ENCODE data around the gene C9orf78.

The C9orf78 gene

DNA sequence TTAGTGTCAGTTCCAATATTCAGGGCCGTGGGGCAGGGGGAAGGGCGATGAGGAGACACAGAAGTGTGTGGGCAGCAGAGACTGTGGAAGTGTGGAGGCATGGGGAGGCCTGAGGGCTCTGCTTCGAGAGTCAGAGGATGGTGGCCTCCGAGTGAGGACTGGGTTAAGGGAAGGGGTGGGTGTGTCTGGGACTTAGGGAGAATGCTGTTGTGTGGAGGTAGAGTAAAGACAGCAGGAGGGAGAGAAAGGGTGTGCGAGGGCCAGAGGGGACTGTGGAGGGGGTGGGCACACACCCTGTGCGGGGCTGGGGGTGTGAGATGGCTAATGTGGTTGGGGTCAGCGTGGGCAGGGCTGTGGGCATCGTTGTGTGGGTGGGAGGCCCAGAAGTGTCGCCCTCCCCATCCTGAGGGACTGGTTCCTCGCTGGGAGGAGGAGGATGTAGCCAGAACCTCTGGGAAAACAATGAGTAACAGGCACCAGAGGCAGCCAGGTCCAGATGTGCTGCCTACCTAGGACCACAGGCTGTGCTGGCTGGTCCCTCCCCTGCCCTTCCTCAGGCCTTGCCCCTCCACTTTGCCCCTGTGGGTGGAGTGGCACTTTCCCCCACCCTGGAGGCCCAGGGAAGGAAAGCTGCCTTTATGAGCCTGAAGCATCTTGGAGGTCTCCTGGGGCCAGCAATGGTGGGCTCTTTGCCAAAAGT is 4.4 kb upstream of the C9orf78 start:
- DNase-seq, result no peak

DNA sequence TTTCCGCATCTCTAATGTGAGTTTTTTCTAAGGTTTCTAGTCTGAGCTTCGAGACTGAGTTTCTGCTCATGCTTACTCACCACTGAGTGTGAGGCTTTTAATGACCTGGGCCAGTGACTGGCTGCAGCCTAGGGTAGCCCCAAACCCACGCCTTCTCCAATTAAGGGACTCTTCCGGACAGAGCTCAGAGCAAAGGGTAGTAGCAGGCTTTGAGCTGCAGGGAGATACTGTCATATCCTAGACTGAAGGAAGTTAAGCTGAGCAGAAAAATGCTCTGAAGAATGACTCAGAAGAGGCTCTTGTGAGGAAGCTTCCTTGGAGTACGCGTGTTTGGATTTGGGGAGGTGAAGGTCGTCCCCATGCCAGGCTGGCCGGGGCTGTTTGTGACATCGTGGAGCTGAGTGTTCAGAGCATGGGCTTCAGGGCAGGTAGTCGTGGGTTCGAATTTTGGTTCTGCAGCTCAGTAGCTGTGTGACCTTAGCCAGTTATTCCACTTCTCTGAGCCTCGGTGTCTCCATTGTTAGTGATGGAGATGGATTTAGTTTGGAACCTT is 3.7 kb upstream of the C9orf78 start:
- peak; percentile 77 for DNase-seq

DNA sequence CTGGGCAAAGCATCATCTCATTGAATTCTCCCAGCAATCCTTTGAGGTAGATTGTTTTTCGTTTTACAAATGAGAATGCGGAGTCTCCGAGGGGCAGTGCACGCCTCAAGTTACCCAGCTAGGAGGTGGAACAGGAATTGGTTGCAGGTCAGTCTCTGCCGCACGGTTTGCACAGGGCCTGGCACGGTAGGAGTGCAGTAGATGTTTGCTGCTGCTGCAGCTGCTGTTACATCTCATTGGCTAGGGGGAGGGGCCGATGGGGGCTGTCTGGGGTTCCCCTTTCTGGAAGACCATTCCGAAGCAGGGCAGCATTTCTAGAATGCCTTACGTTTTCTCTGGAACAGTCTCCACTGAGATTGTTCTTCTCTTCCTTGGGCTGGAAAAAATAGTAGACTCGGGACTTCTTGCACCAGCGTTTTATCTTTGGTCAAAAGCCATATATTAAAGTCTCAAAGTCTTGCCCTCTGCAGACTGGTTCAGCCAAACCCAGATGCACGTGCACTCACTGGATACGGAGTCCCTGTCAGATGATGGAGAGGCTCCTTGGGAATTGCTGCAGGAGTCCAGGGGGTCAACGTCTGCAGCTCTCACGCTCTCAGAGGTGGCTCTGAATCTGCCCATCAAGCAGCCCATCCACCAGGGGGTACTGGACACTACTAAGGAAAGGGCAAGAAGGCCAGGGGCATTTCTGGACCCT is 1.4 kb upstream of the C9orf78 start:
- no peak for DNase-seq

DNA sequence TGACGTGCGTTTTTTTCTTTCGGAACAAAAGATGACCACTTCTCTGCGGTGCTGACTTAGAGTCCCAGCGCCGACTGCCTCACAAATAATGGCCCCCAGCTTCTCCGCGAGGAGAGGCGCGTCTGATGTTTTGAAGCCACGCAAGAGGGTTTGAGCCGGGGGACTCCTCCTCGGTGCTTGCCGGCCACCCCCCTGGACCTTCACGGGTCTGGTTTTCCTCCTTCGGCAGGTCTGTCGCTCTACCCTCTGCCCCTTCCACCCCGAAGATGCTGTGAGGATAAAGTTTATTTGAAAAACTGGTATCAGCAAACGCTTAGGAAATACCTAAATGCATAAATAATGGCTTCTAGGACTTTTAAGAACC is 767 bp upstream of the C9orf78 start:
- no peak for DNase-seq

DNA sequence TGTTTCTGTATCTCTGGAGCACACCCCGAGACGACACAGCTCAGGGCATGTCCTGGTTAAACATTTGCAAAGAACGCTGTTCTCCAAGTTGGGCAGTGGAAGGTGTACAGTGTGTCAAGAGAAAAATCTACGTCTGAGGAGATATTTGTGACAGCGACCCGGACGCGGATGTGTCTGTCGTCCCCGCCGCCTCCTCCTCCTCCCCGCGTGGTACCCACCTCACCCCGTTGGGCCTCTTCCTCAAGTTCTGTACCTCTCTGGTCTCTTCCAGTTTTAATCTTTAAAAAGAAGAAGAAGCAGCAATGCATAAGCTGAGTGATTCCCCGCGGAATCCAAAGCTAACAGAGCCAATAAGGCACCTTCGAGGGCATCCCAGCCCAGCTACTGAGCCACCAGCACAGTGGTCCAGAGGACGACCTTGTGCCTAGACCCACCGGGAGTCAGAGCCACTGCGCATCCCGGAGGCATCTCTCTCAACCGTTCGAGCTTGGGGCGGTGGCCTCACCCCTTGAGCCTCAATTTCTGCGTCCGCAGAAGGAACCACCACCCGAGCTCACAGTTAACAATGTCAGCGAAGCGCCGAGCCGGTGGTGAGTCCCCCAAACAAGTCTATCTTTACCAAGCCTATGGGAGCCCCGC is 467 bp downstream of the C9orf78 start:
- no peak for DNase-seq

DNA sequence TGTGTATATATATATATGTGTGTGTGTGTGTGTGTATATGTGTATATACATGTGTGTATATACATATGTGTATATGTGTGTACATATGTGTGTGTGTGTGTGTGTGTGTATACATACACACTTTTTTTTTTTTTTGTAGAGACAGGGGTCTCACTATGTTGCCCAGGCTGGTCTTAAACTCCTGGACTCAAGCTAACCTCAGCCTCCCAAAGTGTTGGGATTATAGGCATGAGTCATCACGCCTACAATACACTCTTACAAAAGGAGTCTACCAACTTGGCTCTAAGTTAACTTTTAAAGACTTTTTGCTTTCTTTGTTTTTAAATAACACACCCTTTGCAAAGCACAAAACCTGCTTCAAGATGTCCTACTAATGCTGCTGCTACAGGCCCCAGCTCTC is 2.1 kb downstream of the C9orf78 start:
- DNase-seq, result no peak

DNA sequence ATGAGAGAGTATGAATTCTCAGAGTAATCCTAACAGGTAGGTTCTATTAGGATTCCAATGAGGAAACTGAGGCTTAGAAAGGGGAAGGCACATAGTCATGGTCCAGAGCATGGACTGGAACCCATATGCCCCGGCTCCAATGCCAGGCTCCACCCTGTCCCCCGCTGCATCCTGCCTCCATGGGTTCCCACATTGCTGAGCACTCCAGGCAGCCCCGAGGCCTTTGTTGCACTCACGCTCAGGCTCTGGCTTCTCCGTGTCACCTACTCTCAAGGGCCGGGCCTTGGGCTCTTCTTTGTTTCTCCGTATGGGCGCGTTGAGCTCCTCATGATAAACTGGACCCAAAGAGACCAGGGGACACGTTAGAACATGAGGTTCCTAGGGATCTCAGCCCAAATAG is 6.1 kb downstream of the C9orf78 start:
- no peak for DNase-seq

DNA sequence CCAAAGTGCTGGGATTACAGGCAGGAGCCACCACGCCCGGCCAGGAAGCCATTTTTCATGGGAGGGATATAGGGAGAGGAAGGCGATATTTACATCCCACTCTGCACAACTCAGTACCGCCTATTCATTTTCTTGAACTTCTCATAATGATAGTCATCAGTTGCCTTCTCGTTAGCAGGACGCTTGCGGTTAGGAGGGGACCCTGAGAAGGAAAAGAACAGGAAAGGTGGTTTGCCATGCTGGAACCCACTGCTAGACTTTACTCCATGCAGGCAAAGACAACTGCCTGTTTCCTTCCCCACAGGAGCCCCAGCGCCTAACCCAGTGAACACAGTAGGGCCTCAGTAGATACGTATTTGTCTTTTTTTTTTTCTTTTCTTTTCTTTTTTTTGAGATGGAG is 7.0 kb downstream of the C9orf78 start:
- DNase-seq, result no peak

DNA sequence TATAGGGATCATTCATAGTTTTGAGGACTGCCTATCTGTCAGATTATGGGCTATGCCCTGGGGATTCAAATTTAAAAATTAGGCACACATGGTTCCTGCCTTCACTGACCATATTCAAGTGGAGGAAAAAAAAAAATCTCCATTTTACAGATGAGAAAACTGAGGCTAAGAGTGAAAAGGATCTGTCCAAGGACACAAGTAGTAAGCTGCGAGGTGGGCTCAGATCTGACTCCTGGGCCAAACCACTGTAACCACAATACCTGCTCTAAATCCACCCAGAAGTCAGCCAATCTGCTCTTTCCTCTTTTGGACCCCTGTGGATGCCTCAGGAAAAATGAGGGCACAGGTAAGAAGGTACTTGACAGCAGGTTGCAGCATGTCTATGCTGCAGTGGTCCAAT is 8.3 kb downstream of the C9orf78 start:
- DNase-seq, result no peak

DNA sequence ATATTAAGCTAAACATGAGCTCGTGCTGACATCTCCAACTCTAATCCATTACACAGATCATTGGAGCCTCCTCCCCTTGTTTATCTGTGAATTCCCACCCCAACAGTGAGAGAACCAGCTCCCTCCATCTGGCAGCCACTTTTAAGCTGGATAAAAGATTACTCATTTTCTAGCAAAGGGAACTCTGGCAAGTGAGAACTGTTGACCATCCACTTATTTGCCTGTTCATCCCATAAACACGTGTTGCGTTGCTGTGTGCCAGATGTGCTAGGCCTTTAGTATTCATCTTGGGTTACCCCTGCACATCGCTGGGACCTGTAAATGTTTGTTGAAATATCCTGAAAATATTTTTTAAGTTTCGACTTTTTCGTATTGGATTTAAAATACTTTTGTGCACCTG is 8.7 kb downstream of the C9orf78 start:
- no peak for DNase-seq

DNA sequence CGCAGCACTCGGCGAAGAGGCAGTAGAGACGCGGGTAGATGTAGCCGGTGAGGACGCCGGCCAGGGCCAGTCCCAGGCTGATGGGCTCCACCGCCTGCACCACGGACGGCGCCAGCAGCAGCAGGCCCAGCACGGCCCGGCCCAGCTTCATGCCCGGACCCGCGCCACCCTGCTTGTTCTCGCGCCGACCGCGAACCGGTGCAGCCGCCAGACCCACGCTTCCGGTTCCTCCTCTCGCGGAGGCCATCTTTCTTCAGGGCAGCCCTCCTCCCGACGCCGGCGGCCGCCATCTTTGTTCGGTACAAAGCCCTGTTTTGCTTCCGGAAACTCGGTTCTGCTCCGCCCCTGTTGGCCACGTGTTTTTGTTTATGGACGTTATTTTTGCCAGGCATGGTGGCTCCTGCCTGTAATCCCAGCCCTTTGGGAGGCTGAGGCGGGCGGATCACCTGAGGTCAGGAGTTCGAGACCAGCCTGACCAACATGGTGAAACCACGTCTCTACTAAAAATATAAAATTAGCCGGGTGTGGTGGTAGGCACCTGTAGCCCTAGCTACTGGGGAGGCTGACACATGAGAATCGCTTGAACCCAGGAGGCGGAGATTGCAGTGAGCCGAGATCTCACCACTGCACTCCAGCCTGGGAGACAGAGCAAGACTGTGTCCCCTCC is 11.0 kb downstream of the C9orf78 start, which contains the start of gene TOR1A:
Gene TOR1A (minus strand): TSS at position 202 of the 667 bp plus-strand sequence. CDS start 51 bp downstream, at position 151.
- DNase-seq, result peak; percentile 93

DNA sequence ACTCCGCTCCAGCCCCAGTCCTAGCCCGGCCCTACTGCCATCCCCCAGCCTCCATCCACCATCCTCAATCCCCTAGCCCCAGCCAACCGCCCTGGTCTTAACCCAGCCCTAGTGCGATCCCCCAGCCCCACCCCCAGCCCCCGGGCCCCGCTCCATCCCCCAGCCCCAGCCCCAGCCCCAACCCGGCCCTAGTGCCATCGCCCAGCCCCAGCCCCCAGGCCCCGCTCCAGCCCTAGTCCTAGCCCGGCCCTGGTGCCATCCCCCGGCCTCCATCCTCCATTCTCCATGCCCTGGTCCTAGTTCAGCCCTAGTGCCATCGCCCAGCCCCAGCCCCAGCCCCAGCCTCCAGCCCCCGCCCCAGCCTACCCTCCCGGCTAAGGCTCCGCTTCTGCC is 11.5 kb downstream of the C9orf78 start:
- no peak for DNase-seq

DNA sequence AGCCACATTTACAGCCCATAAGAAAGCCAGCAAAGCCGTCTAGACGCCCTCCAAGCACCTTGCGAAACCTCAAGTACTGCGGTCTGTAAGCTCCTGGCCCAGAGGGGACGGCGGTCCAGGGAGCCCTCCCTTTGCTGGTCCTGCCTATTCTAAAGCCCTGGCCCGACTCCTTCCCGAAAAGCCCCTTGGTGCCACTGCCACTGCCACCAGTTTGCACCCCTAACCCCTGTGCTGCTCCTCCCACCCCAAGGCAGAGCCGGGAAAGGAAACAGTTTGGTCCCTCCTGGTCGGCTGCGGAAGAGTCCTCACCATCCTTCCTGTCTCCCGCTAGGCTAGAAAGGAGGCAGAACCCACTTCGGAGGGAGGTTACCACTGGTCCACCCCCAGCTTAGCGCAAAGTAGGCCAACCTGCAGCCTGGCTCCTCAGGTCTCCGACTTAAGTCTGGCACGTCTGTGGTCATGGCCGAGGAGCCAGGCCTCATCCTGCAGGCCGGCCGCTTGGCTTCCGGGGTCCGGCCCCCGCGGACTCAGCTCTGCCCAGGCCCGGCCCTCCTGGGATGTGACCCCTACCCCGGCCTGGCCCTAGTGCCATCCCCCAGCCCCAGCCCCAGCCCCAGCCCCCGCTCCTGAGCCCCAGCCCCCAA is 12.1 kb downstream of the C9orf78 start:
- peak; percentile 24 for DNase-seq

DNA sequence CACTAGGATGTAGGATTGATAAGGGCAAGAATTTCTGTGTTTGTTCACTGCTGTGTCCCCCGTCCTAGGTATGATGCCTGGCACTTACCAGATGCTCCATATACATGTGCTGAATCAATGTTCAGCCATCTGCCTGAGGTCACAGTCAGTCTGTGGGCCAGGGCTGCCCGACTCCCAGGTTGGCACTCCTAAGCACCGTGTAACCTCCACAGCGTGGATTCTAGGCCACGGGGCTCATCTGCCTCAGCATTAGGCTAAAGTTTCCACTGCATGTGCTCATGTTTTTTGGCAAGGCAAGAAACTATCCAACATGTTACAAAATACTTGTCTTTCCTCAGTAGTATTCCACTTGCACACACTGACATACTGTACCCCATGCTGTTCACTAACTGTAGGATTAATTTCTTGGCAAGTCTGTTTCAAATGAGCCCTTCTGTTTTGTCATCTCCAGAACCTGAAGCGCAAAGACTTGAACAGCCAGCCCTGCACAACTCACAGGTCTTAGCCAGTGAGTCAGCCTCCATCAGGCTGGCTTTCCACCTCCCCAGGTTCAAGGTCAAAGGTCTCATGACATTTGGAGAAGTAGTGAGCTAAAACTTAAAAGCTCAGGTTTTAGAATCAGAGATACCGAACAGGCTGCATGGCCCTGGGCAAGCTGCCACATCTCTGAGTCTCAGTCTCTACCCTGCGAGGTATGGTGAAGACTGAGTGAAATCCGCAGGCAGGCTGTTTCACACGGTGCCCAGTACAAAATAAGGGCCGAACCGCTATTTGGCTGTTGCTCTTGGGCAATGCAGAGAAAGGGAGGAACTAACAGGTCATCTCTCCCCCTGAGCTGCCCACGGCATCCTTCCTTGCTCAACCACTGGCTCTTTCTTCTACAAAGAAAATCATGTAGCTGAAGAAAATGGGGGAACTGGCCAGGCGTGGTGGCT is 18.3 kb downstream of the C9orf78 start:
- no peak for DNase-seq

DNA sequence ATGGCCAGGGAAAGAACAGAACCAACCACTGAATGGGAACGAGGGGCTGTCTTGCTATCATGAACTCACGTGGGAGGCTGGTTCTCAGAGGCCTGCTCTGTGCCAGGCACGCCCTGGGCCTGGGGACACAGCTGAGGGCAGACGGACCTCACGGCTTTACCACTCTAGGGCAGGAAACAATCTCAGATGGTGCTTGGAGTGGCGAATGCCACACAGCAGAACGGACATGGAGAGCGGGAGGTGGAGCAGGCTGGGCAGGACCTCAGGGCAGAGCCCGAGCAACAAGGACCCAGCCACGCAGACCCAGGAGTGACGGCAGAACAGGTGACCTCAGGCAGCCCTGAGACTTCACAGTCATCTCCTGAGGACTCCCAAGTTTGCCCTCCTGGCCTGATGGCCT is 19.8 kb downstream of the C9orf78 start:
- no peak for DNase-seq

DNA sequence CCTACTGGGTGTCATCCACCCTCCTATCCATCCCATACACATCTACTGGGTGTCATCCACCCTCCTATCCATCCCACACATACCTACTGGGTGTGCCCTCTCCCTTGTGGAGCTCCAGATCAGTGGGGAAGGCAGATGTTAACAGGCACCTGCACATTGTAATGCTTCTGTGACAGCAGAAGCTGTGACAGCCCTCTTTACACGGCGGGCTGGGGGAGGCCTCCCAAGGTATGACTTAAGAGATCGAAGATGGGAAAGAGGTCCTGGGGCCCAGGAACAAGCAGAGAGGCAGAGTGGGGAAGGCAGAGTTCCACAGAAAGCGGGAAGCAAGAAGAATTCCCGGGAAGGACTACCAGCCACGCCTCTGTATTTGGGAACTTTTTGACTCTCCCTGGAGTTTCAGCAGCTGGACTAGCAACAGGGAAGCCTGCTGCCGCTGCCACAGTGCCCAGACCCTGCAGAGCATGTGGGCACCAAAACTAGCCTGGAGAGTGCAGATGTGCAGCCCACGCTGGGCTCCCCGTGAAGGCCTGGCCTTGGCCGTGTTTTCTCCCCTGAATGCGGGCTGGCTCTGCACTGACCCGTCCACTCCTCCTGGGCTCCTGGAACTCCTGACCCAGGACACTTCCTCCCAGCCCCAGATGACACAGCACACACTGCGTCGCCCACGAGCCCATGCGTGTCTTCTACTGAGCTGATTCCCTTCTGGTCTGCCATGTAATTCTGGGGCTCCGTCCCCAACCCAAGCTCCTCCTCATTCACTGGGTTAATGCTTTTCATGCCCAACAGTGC is 20.4 kb downstream of the C9orf78 start:
- DNase-seq, result no peak

DNA sequence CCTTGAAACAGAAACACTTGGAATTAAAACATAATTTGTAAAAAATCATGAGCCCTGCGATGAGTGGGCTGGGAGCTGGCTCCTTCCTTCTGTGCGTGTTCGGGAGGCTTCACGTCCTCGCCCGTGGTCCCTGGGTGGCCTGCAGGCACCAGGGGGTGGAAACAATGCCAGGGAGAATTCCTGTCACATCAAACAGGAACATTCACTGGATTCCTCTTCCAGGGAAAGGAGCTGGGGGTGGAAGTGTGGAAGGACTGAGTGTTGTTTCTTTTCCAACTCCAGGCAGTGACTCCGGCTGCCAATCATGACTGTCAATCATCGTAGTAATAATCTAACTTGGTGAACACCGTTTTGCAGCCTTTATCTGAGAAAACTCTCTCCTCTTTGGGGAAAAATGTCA is 21.4 kb downstream of the C9orf78 start:
- DNase-seq, result no peak

DNA sequence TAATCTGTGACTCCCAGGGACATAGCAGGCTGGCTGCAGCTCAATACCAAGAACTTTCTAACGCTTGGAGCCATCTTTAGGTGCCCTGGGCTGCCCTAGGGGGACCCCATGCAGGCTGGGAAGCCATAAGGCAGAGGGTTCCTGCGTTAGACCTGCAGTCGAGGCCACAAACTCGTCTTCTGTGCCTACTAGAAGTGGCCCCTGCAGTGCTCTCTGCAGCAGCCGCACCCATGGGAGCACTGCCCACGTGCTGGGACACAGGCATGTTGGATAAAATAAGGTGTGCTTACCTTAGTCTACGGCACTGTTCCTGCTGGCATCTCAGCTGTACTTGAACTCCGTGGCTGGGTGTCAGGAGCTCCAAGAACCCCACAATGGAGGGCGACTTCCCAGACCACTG is 22.7 kb downstream of the C9orf78 start:
- DNase-seq, result no peak

DNA sequence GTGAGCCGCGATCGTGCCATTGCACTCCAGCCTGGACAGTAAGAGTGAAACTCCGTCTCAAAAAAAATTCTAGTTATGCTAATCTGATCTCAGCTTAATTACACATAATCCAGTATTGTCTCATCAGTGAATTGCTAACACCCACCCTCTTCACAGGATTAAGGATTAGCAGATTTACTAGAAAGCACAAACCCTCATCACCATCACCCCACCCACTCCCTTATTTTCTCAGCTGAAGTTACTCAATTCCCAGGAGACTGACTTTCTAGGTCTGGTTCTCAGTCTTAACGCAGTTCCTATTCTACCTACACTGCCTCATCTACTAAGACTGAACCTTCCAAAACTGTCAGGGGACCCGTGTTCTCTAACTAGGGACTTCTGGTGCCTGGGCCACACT is 23.1 kb downstream of the C9orf78 start:
- DNase-seq, result no peak

DNA sequence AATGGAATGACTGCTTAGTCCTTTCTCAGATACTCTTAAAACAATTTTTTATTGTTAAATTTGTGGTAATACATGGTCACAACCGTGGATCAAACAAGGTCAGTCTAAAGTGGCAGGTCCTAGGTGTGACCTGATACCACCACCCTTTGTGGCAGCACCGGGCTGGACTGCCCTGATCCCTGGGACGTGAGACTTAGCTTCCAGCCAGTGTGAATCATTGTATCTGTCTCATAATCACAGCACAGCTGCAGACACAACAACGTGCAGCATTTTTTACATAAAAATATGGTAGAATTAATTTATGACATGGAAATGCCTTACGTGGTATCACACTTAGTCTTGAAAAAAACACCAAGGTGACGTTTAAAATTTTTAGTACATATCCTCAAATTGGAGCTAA is 24.3 kb downstream of the C9orf78 start:
- DNase-seq, result no peak

DNA sequence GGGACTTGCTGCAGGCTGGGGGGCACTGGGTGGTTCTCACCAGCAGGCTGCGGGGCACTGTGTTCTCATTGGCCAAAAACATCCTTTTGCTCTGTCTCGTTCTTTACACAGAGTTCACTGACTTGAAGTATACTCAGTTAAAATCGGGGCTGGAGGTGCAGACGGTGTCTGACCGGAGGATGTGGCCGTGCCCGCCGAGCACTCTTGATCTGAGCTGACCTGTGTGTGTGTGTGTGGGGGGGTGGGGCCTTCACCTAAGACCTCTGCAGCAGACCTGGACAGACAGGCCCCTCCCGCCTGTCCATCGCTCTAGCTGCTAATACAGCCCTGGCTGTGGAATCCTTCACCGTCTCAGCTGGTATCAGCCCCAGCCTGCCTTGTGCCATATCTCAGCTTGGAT is 25.0 kb downstream of the C9orf78 start:
- DNase-seq, result no peak

Measured in fibroblast of skin of right biceps (primary cell).